Stimulated activated CD4-positive, alpha-beta T cell treated with anti-CD3 and anti-CD28 coated beads, Interleukin-15, amount 100 ng/mL, for 1 hour (primary cell): ENCODE measurements around the gene POLR2J2.
"Not testable (repeated sequence)": the region's sequence is repeated elsewhere in the genome, so short reads cannot be mapped to it uniquely, and the experiment has no call there.

Experiments
- DNase-seq, 2 donors: peaks; one replicate each; pipeline ENCODE4 v3.0.0-alpha.2; 2020; ENCODE audit warnings: low read depth in 1 of 2, low spot score in 1 of 2

The POLR2J2 gene

DNA sequence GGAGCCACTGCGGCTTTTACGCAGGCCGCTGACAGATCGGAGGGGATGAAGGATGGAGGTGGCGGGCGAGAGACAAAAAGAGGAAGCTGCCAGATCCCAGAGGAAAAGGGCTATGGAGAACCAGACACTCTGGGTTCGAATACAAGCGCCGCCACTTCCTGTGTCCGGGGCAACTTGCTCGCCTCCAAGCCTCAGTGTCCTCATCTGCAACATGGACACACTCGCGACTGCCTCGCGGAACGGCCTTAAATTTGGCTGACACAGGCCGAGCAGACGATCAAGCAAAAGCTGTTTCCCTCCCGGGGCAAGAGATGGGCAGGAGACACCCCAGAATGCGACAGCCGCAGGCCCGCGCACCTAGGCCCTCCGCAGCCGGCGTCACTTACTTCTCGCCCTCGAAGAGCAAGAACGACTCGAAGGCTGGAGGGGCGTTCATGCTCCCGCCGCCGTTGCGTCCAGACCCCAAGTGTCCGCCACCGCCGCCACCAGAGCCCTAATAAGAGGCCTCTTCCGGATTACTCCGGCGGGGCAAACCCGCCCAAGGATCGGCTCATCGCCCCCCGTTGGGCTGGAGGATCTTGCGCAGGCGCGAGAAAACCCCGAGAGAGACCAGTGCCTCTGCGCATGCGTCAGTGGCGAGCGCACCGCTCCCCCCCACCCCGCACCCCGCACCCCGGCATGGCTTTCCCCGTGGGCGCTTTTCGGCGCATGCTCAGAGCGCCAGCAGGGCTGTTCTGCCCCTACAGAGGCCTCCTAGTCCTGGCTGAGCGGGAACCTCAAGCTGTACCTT, at the start of gene POLR2J2:
Gene POLR2J2, minus strand, starts transcription at position 498 of the 790 bp plus-strand sequence. Its CDS starts 62 bp downstream, at position 436.
- DNase-seq: not testable (repeated sequence)

DNA sequence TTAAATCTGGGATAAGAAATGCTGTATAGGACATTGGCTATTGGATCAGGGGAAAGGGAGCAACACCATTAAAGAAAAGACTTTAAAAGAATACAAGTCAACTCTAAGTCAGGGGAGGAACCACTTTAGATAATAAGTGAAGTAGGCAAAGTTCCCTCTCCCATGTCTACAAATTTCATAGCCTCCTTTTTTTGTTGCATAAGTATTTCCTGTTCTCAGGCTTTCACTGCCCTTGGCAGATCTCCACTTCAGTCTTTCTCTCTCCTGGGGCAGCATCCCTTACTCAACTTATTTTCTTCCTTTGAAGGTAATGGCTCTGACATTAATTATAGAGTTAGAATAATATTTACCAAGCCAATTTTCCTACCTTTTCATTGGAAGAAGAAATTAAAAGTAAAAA, 47.0 kb upstream of the POLR2J2 start:
- DNase-seq: not testable (repeated sequence)

DNA sequence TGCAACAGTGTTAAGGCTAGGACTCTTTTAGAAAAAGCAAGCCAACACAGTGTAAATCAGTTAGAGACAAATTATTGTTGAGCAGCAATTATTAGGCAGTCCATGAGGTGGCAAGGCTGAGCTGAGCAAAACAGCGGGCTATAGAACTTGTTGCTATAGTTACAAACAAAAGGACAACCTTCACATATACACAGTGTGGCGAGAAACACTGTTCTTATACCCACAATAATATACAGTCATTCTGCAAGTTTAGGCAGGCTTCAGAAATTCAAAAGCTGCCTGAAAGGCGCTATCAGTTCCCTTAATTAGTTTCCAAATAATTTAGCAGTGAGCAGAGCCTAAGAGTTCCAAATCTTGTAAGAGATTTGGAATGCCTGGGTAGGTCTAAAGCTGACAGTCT, 44.3 kb upstream of the POLR2J2 start:
- not testable (repeated sequence) for DNase-seq

DNA sequence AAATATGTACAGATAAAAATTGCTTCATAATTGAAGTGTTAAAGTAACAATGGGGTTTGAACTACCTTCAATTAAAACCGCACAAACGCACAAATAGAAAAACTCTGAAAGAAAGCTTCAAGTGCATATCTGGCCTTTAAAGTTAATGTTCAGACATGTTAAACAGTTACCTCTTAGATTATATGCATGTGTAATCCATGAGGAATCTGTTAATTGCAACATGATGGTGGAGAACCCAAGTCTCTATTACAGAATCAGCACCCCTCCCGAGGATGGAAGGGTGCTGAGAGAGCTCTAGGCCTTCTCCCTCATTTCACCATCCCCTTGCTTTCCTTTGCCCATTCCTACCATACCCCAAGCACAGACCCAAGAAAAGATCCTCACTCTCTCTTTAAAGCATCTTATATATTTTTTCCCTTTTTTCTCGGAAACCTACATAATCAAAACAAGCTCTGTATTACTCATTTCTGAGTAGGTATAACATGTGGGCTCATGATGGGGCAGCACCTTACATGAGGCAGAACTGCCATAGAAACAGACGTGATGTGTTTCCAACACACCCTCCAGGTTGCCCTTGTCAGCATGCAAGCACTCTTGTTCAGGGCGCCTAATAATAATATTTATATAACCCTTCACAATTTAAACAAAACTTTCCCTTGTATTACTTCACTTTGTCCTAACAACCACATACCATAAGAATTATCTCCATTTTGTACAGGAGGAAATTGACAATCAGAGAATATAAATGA, 43.5 kb upstream of the POLR2J2 start:
- DNase-seq: not testable (repeated sequence)

DNA sequence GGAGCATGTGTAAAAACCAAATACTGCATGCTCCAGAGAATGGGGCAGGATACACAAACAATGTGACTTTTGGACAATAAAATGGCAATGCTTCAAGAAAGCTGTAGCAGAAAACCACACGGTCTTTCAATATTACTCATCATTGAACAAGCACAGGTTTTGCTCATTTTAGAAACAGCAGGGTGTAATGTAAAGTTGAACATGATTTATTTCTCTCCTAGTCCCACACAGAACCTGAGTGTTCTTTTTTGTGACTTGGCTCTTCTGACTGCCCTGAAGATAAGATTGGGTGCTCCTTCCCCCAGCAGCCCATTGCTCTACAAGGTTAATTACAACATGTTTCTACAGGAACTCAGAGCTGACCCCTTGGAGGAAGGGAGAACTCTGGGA, 42.2 kb upstream of the POLR2J2 start:
- DNase-seq: not testable (repeated sequence)

DNA sequence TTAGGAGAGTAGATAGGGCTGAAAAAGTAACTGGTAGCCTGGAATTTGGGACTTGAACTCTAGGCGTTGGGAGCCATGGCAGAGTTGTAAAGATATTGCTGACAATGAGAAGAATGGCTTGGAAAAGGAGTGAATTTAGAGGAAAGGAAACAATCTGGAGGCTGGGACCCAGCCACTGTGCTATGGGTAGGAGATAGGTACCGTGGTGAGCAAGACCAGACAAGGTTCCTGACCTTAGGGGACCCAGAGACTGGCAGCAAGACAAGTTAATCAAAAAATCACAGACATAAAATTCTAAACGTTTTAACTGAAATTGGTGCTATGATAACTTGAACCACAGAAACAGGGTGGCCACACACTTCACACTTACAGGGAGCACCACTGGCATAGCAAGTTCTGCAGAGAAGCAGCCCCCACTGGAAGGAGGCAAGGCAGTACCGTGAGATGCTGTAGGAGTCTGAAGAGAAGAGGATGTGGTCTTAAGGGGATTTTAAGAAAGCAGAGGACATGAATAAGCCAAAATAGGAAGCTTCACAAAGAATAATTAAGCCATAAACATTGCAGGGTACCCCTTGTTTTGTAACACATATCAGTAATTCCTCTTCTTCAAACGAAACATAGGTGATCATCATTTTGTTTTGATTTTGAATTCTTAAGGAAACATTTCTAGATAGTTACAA, 41.7 kb upstream of the POLR2J2 start:
- not testable (repeated sequence) for DNase-seq

DNA sequence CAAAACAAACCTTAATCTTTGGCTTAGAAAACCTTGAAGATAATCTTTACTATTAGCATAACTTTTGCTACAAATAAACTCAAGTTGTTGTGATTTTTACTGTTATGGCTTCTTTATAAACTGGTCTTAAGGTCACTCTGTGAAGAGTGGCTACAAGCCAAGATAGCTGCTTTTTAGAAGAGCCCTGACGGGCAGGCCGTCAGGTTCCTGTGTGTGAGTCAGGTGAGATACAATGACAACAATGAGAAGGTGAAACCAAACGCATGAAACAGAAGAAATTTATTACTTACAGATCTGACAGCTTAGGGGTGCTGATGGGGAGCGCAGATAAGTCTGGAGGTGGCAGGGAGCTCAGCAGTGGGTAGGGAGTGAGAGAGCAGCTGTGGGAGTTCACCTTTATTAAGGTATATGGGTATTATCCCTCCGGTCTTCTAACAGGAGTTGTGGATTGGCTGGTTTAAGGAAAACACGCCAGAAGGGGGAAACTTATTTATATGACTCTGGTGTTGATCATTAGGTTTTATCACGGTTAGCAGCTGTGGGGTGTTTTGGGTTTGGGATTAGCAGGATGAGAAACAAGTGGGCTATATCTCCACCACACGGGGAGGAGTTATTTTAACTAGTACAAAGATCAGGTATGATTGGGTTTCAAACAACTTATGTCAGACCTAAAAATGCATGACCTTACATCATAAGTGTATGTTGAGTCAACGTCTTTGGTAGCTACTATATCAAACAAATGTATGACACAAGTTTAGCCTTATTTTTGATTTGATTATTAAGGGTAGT, 27.7 kb upstream of the POLR2J2 start:
- not testable (repeated sequence) for DNase-seq

DNA sequence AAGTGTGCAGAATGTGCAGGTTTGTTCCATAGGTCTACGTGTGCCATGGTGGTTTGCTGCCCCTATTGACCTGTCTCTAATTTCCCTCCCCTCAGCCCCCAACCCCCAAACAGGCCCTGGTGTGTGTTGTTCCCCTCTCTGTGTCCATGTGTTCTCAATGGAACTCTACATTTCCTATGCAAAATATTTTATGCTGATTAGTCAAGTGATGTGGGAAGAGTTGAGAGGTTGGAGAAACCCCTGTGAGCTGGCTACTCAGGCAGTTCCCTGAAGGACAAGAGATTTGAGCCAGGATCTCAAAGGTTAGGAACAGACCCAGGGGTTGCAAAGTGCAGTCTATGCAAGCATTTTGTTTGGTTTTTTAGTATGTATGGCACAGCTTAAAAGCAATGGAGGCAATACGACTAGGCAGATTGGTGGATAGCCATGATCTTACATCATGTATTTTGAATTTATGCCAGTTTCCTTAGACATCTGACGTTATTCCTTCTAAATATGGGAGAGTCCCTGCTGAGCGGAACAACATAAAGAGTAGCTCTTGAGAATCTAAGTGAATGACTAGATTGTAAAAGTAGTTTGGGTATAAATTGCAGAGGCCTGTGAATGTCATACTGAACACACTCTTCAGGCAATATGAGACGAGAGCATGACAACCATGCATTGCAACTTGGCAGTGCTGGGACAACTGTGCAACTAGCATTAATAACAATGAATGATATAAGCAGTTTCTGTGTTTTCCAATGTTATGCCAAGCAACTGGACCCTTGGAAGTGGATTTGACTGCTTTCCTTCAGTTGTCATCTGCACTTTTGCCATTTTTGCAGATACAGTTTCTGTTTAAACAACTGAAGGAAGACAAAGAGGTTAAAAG, 26.4 kb upstream of the POLR2J2 start:
- not testable (repeated sequence) for DNase-seq

DNA sequence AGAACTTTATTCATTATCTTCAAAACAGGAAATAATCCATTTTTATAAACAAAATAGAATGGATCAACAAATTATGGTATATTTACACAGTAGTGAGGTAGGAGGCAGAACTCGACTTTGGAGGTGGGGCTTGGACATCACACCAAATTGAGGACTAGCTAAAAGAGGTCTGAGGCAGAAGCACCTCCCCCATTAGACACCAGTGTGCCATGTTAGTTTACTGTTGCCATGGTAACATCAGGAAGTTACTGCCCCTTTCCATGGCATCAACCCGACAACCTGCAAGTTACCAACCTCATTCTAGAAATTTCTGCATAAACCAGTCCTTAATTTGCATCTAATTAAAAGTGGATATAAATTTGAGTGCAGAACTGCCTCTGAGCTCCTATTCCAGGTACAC, 24.5 kb upstream of the POLR2J2 start:
- not testable (repeated sequence) for DNase-seq

DNA sequence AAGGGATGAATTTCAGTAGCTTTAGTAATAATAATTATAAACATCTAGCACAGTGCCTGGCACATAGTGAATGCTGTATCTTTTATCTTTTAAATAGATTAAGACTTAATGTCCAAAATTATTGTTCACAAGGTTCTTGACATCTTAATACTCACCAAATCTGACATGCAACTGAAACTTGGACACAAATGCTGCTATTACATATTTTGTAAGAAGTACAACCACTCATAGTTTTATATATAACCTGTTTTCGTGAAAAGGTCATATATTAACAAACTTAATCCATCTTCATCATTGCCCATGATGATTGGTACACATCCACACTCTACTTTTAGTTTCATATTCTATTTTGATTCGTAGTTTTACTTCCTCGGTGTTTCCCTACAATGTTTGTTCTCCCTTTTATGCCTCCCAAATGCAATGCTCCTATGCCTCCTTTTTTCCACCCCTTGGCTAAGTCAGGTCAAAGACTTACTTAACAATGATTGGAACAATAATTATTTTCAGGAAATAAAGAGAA, 23.6 kb upstream of the POLR2J2 start:
- DNase-seq: not testable (repeated sequence)

DNA sequence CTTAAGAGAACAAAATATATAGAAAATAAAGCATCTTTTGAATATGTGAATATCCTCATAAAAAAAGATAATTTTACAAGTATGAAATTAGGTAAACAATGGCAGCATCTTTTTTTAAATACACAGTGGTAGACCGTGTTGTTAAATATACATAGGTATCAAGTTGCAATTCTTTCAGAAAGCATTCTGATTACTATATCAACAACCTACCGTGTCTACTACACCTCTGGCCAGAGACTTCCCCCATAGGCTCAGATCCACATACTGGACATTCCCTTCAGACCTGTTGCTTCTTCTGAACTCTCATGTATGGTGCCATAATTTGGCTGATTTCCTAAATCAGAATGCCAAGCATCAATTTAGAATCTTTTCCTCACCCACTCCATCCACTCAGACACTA, 22.5 kb upstream of the POLR2J2 start:
- not testable (repeated sequence) for DNase-seq

DNA sequence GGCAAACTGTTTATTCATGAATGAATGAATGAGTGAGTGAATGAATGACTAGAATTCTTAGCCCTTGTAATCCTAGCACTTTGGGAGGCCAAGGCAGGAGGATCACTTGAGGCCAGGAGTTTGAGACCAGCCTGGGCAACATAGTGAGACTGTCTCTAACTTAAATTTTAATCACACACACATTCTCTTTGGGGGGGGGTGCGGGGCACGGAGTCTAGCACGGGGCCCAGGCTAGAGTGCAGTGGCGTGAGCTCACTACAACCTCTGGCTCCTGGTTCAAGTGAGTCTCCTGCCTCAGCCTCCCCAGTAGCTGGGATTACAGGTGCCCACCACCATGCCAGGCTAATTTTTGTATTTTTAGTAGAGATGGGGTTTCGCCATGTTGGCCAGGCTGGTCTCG, 19.1 kb upstream of the POLR2J2 start:
- not testable (repeated sequence) for DNase-seq

DNA sequence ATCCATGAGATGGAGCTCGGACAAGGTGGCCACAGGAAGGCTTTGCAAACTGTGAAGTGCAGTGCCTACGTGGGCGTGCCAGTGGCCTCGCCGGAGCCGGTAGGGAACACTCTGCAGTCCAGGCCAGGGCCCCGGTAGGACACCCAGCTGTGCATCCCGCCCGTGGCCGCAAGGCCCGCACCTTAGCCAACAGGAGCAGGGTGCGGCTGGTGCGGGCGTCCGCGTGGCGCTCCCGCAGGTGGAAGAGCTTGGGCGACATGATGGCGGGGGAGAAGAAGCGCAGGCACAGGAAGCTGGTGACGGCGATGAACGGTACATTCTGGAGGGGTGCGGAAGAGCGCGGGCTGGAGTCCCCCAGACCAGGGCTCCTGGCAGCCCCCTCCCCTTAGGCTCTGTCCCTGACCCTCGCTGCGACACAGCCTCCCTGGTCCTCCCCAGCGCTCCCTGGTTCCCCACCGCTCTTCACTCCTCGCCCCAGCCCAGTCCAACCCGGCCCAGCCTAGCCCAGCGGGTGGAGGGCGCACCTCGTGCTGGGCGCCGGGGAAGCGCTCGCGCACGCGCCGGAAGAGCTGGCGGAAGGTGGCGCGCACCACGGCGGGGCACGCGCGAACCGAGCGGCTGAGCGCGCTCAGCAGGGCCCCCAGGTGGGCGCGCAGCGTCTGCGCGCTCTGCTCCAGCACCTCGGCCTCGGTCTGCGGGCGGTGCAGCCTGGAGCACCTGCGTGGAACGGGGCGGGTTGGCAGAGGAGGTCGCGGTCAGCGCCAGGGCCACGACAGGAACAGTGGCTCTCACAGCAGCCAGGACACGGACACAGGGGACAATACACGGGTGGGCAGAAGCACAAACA, 18.2 kb upstream of the POLR2J2 start:
- DNase-seq: not testable (repeated sequence)

DNA sequence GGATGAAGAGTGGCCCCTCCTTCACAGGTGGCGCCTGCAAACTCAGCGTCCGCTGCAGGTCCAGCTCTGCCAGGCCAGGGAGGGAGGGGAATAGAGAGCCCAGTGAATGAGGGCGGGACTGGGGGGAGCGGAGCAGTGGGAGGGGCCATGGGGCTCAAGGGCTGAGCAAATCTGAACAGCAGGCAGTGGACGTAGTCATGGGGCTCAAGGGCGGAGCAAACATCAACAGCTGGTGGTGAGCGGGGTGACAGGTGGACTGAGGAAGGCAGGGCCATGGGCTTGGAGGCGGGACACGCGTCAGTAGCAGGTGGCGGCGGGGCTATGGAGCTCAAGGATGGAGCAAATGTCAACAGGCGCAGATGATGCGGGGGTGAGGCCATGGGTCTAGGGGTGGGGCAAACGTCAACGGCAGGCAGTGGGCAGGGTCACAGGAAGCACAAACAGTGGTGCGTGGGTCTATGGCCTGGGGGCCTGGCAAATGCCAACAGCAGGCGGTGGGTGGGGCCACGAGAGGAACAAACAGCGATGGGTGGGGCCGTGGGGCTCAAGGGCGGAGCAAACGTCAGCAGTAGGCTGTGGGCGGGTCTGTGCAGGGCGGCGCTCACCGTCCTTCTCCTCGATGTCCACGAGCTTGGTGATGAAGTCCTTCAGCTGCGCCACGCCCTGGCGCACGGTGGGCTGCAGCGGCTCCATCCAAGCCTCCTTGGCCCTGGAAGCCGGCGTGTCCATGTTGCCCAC, 17.0 kb upstream of the POLR2J2 start:
- DNase-seq: not testable (repeated sequence)

DNA sequence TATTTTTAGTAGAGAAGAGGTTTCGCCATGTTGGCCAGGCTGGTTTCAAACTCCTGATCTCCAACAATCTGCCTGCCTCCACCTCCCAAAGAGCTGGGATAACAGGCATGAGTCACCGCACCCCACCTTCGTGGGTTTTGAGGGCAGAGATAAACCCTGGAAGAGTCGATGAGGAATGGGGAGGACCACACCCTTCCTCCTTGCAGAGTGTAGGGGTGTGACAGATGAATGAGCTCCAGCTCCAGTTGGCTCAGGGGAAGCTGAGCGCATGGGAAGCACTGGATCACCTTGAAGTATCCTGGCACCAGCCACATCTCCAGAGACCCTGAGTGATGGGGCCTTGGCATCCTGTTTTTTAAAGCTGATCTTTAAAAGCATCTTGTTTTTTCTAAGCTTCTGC, 11.1 kb upstream of the POLR2J2 start:
- DNase-seq: not testable (repeated sequence)

DNA sequence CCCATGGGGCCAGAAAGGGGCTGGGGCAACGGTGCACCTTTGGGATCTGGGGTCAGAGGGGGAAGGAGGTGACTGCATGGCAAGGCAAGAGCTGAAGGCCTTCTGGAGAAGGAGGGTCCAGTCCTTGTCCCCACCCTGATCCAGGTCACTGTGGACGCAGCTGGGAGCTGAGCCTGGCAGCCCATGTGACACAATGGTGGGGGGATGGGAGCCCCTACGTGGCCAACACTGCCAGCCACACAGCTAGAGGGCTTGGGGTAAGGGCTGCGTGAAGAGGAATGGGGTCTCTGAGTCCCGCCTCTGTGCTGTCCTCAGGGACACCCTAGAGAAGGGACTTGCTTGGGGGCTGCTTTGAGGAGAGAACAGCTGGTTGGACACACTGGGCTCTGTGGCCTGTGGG, 9.3 kb upstream of the POLR2J2 start:
- not testable (repeated sequence) for DNase-seq

DNA sequence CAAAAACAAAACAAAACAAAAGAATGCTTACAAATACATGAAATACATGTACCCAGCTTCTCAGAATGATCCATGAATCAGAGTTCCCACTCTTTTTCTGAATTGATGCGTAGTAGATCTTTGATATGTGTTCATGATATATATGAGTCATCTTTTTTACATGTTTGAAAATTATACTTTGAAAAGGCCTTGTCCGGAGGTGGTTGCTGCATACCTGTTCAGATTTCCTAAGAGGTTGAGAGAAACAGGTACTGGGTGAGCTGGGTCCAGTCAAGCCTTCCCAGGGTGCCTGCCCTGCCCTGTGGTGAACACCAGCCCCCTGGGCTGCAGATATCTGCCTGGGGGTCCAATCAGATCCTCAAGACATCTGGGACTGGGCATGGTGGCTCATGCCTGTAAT, 4.1 kb upstream of the POLR2J2 start:
- DNase-seq: peak in 1 of 2 donors; percentile 3

DNA sequence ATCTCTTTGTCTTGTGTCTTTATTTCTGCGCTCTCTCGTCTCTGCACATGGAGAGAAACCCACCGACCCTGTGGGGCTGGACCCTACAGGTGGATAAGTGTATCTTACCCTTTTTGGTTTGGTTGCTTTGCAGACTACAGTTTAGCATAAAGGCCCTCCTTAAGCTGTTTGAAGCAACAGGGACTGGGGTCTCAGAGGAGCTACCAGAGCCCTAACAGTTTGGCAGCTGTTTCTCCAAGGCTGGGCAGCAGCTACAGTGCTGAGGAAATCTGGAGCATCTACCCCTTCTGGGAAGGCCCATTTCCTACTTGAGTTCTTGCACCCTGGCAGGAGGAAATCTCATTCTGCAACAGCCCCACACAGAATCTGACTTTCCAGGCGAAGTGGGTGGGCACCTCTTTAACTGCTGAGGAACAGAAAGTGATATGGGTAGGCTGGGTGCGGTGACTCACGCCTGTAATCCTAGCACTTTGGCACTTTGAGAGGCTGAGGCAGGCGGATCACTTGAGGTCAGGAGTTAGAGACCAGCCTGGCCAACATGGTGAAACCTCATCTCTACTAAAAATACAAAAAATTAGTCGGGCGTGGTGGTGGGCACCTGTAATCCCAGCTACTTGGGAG, 2.1 kb upstream of the POLR2J2 start:
- DNase-seq: not testable (repeated sequence)
